CD14-positive monocyte (primary cell): Measurements from ENCODE around the gene PDIA2. TPM values are rescaled to one million over a fixed set of nuclear protein-coding genes. Genes with fewer than 3 reads are reported as not detected.
A peak's percentile ranks its signal among the peaks of the same experiment; 100 is the strongest.

ENCODE experiments used
- DNase-seq, 3 donors: peaks; one replicate each; pipeline ENCODE4 v3.0.0-alpha.2; 2011 to 2022
- H2AFZ ChIP-seq: 2 replicates; pipeline ENCODE4 v1.6.0; 2012; ENCODE audit warnings: mild to moderate bottlenecking, low read depth, low read length, inconsistent platforms; ENCODE audit not compliant: insufficient read depth, poor library complexity, severe bottlenecking
- H3K27ac ChIP-seq, 2 donors: 1 replicate in 1 of 2; 2 replicates in 1 of 2; pipeline ENCODE4 v1.5.1; 2012 to 2013; ENCODE audit warnings: low read length in 2 of 2, control low read depth in 1 of 2, inconsistent platforms in 1 of 2, low read depth in 1 of 2, mild to moderate bottlenecking in 1 of 2
- H3K27me3 ChIP-seq, 2 donors: one replicate each; pipeline versions ENCODE4 v1.6.0 to v1.6.1; 2011 to 2013; ENCODE audit warnings: low read length in 2 of 2; ENCODE audit not compliant: control insufficient read depth in 2 of 2, insufficient read depth in 2 of 2
- H3K36me3 ChIP-seq, 2 donors: replicated peaks in 1 of 2; 1 replicate in 1 of 2; 2 replicates in 1 of 2; pipeline versions ENCODE4 v1.5.1 to v1.6.1; 2012 to 2013; ENCODE audit warnings: low read length in 2 of 2, control low read depth in 1 of 2, inconsistent platforms in 1 of 2, mild to moderate bottlenecking in 1 of 2; ENCODE audit not compliant: insufficient read depth in 2 of 2, control insufficient read depth in 1 of 2
- H3K4me1 ChIP-seq, 2 donors: 1 replicate in 1 of 2; 2 replicates in 1 of 2; pipeline versions ENCODE4 v1.5.1 to v1.6.1; 2012 to 2013; ENCODE audit warnings: low read length in 2 of 2, control low read depth in 1 of 2, inconsistent platforms in 1 of 2, mild to moderate bottlenecking in 1 of 2, moderate library complexity in 1 of 2; ENCODE audit not compliant: insufficient read depth in 2 of 2, control insufficient read depth in 1 of 2
- H3K4me2 ChIP-seq: replicated peaks from 2 replicates; pipeline ENCODE3; 2012; ENCODE audit warnings: low read length, moderate library complexity, mild to moderate bottlenecking; ENCODE audit not compliant: poor library complexity, severe bottlenecking; ENCODE audit errors: extremely low read depth
- H3K4me3 ChIP-seq, 3 experiments: fragments of 200-600 bp in 1 of 3; sonication (generic) in 1 of 3; replicated peaks in 1 of 3; 1 replicate in 2 of 3; 2 replicates in 1 of 3; pipeline ENCODE4 v1.5.1; 2011 to 2013; ENCODE audit warnings: low read length in 3 of 3, mild to moderate bottlenecking in 3 of 3, control low read depth in 2 of 3, low read depth in 2 of 3, inconsistent platforms in 1 of 3, moderate library complexity in 1 of 3
- H3K79me2 ChIP-seq: 2 replicates; pipeline ENCODE4 v1.6.0; 2012; ENCODE audit warnings: mild to moderate bottlenecking, control low read depth, inconsistent platforms, low read length, moderate library complexity; ENCODE audit not compliant: insufficient read depth
- H3K9ac ChIP-seq: 2 replicates; pipeline ENCODE4 v1.6.0; 2017; ENCODE audit warnings: low read length, mild to moderate bottlenecking; ENCODE audit not compliant: insufficient read depth, poor library complexity, severe bottlenecking
- H3K9me3 ChIP-seq, 2 donors: replicated peaks in 1 of 2; 1 replicate in 1 of 2; 2 replicates in 1 of 2; pipeline versions ENCODE4 v1.5.1 to v1.6.1; 2012 to 2013; ENCODE audit warnings: low read length in 2 of 2, control low read depth in 1 of 2; ENCODE audit not compliant: control insufficient read depth in 1 of 2, insufficient read depth in 1 of 2
- H4K20me1 ChIP-seq: 2 replicates; pipeline ENCODE4 v1.6.0; 2012; ENCODE audit warnings: mild to moderate bottlenecking, low read length, control low read depth, moderate library complexity; ENCODE audit not compliant: insufficient read depth
- H3K27ac Mint-ChIP-seq, 7 donors: one replicate each; pipeline ENCODE4 v1.8.0; 2020; ENCODE audit warnings: mild to moderate bottlenecking in 7 of 7, mixed read lengths in 7 of 7, moderate library complexity in 6 of 7, inconsistent platforms in 2 of 7
- H3K27me3 Mint-ChIP-seq, 3 donors: one replicate each; pipeline ENCODE4 v1.8.0; 2021 to 2022; ENCODE audit warnings: low read depth in 3 of 3, mild to moderate bottlenecking in 3 of 3, mixed read lengths in 3 of 3, moderate library complexity in 3 of 3, inconsistent platforms in 1 of 3
- H3K36me3 Mint-ChIP-seq, 2 donors: one replicate each; pipeline ENCODE4 v1.8.0; 2020; ENCODE audit warnings: mixed read lengths in 2 of 2, inconsistent platforms in 1 of 2, mild to moderate bottlenecking in 1 of 2
- H3K4me1 Mint-ChIP-seq: one replicate; pipeline ENCODE4 v1.8.0; 2020; ENCODE audit warnings: mild to moderate bottlenecking, mixed read lengths
- H3K4me3 Mint-ChIP-seq, 2 donors: one replicate each; pipeline ENCODE4 v1.8.0; 2020; ENCODE audit warnings: mild to moderate bottlenecking in 2 of 2, mixed read lengths in 2 of 2, moderate library complexity in 1 of 2
- H3K9me3 Mint-ChIP-seq, 7 donors: one replicate each; pipeline ENCODE4 v1.8.0; 2020 to 2022; ENCODE audit warnings: mixed read lengths in 7 of 7, mild to moderate bottlenecking in 6 of 7, moderate library complexity in 6 of 7, inconsistent platforms in 2 of 7
- WGBS: methylation state at CpG from one replicate; pipeline ENCODE4 v1.1.5; 2013; ENCODE audit warnings: missing lambda C conversion rate; ENCODE audit not compliant: insufficient coverage; 5-methylcytosine and 5-hydroxymethylcytosine counted together
- intact Hi-C, 2 donors: fragments of 100-400 bp; cut with micrococcal nuclease; formaldehyde crosslinking; loops; one replicate each; pipeline versions ENCODE4 v1.15.0 to v1.15.1; 2023
- polyA plus RNA-seq, 3 donors: library from polyadenylated mRNA; depleted of rRNA in 1 of 3; unstranded in 2 of 3; stranded (reverse) in 1 of 3; fragments of 300-500 nt in 2 of 3; fragments of >200 nt in 1 of 3; fragmentation: Illumina TruSeq in 2 of 3; gene quantifications; 1 replicate in 2 of 3; 2 replicates in 1 of 3; pipeline ENCODE4 v1.2.3, GENCODE V29; 2012 to 2021
- TF ChIP-seq, protein P1 (sequence below): fragments of 200-600 bp; IDR thresholded peaks from one replicate; pipeline ENCODE4 v1.8.0; 2022; ENCODE audit warnings: antibody characterized with exemption, mild to moderate bottlenecking

The PDIA2 gene
- polyA plus RNA-seq, 3 donors: not detected

DNA sequence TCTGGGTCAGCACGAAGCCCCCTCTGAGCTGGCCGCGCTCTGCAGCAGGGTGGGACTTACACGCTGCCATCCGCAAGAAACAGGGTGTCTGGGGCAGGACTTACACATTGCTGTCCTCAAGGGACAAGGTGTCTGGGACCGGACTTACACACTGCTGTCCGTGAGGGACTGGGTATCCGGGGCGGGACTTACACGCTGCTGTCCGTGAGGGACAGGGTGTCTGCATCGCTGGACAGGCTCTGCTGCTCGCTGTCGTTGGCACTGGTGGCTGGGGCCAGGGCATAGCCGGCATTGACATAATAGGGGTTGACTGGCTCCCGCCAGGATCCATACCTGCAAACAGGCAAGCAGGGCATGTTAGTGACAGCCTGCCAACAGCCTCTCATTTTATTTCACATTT is 31.4 kb downstream of the PDIA2 start:
- H3K27me3 Mint-ChIP-seq: no peaks in the 10 kb centered on the region
- Histone ChIP-seq H3K4me2 (no peak overlapping the region), H3K9me3 (no peaks in the 10 kb centered on the region), H2AFZ (no peak overlapping the region), H3K9ac (no peak overlapping the region), H3K79me2 (peaks cover 70% of the 10 kb centered on the region), H3K36me3 (peaks cover 56 to 76% of the 10 kb centered on the region in 2 donors), H3K27ac (no peak overlapping the region), H3K27me3 (no peaks in the 10 kb centered on the region), H3K4me1 (no peaks in the 10 kb centered on the region), H3K4me3 (no peak overlapping the region), H4K20me1 (peaks cover 47% of the 10 kb centered on the region)
- H3K27ac Mint-ChIP-seq: peak overlapping the region in 2 of 7 donors; percentile 13 to 78
- TF ChIP-seq, protein P1, sequence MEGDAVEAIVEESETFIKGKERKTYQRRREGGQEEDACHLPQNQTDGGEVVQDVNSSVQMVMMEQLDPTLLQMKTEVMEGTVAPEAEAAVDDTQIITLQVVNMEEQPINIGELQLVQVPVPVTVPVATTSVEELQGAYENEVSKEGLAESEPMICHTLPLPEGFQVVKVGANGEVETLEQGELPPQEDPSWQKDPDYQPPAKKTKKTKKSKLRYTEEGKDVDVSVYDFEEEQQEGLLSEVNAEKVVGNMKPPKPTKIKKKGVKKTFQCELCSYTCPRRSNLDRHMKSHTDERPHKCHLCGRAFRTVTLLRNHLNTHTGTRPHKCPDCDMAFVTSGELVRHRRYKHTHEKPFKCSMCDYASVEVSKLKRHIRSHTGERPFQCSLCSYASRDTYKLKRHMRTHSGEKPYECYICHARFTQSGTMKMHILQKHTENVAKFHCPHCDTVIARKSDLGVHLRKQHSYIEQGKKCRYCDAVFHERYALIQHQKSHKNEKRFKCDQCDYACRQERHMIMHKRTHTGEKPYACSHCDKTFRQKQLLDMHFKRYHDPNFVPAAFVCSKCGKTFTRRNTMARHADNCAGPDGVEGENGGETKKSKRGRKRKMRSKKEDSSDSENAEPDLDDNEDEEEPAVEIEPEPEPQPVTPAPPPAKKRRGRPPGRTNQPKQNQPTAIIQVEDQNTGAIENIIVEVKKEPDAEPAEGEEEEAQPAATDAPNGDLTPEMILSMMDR: no peak
- H3K36me3 Mint-ChIP-seq: peaks cover 62 to 73% of the 10 kb centered on the region in 2 donors
- intact Hi-C loops: loop anchor here in 1 of 2 donors (5.0 kb wide), 1 partner anchor 33 kb away; no protein-coding TSS in a partner anchor
- WGBS: 99% methylated on average over 15 of the region's 16 CpGs
- H3K4me1 Mint-ChIP-seq: no peaks in the 10 kb centered on the region
- H3K9me3 Mint-ChIP-seq: no peaks in the 10 kb centered on the region
- no peak for DNase-seq
- H3K4me3 Mint-ChIP-seq: no peak overlapping the region

DNA sequence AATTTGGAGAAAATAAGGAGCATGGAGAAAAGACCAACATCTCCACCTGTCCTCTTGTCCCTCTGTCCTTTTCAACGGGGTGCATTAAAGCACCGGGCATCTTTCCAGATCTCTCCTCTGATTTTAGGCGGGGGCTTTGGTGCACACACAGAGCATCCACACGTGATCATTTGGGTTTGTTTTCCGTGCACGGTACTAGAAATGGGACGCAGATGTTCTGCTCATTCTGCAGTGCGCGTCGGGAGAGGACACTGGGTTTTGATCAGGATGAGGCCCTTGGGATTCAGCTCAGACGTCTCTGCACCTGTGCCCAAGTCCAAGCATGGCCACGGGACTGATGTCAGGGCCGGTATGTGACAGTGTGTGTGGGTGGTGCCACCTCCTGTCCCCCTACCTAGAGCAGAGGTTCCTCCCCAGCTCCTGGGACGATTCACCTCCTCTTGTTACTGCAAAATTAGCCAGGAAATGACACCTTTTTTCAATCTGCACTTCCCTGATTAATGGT is 31.9 kb downstream of the PDIA2 start:
- Histone ChIP-seq H3K9ac (no peak overlapping the region), H3K27ac (no peak overlapping the region), H3K9me3 (no peaks in the 10 kb centered on the region), H2AFZ (no peak overlapping the region), H3K27me3 (no peaks in the 10 kb centered on the region), H3K36me3 (peaks cover 51 to 76% of the 10 kb centered on the region in 2 donors), H3K4me3 (no peak overlapping the region), H3K79me2 (peaks cover 75% of the 10 kb centered on the region), H3K4me1 (no peaks in the 10 kb centered on the region), H3K4me2 (no peak overlapping the region), H4K20me1 (peaks cover 48% of the 10 kb centered on the region)
- H3K4me3 Mint-ChIP-seq: no peak overlapping the region
- peaks cover 62 to 73% of the 10 kb centered on the region in 2 donors for H3K36me3 Mint-ChIP-seq
- intact Hi-C loops: loop anchor here in 1 of 2 donors (5.0 kb wide), 1 partner anchor 32 kb away; no protein-coding TSS in a partner anchor
- peak overlapping the region in 2 of 7 donors; percentile 13 to 73 for H3K27ac Mint-ChIP-seq
- DNase-seq: no peak
- no peaks in the 10 kb centered on the region for H3K4me1 Mint-ChIP-seq
- TF ChIP-seq, protein P1: no peak
- WGBS: 94% methylated on average over 9 of the region's 14 CpGs
- H3K27me3 Mint-ChIP-seq: no peaks in the 10 kb centered on the region
- H3K9me3 Mint-ChIP-seq: no peaks in the 10 kb centered on the region
